Measurements from ENCODE around the gene CCDC74B. TPM values are rescaled to one million over a fixed set of nuclear protein-coding genes. Genes with fewer than 3 reads are reported as not detected.
"Not testable (repeated sequence)": the region's sequence is repeated elsewhere in the genome, so short reads cannot be mapped to it uniquely, and the experiment has no call there.

CCDC74B gene
- total and polyA plus RNA-seq, 2 of the 8 experiments (the other 6 are each of a cell fraction or from before 2014, with no cell fraction given): 6.4 to 6.7 TPM

GRCh38 chr2:130162486-130162885 is 17.6 kb upstream of the CCDC74B start:
- H2BK120ac ChIP-seq (replicated peaks; ENCODE audit: low read depth, low read length); CTCF ChIA-PET (ENCODE audit: partially characterized antibody); H3K56ac ChIP-seq (replicated peaks; ENCODE audit: insufficient read length, low read depth, low read length); H3K14ac ChIP-seq (ENCODE audit: insufficient read length); H4K5ac ChIP-seq (ENCODE audit: insufficient read length, low read depth, low read length); H3K4me1 ChIP-seq (replicated peaks in 1 of 4; ENCODE audit: control insufficient read depth in 3 of 4, insufficient read depth in 4 of 4, low read length in 3 of 4); H3K4ac ChIP-seq (replicated peaks; ENCODE audit: insufficient read length, low read depth, low read length); H3K23ac ChIP-seq (ENCODE audit: insufficient read length); H3K4me3 ChIP-seq (ENCODE audit: extremely low read depth in 1 of 4, insufficient read depth in 2 of 4, low read depth in 3 of 4, low read length in 4 of 4); H4K91ac ChIP-seq (replicated peaks; ENCODE audit: insufficient read length, low read length); H4K20me1 ChIP-seq (replicated peaks in 1 of 2; ENCODE audit: control insufficient read depth in 1 of 2, insufficient read depth in 2 of 2, low read length in 2 of 2); H2BK20ac ChIP-seq (ENCODE audit: low read length); H3K4me2 ChIP-seq (ENCODE audit: insufficient read depth in 1 of 2, low read depth in 2 of 2, low read length in 2 of 2); H2BK15ac ChIP-seq (ENCODE audit: low read length); H3K9ac ChIP-seq (replicated peaks in 1 of 4; ENCODE audit: extremely low read depth in 1 of 4, low read depth in 3 of 4, low read length in 3 of 4); H3K9me3 ChIP-seq (ENCODE audit: insufficient read depth in 2 of 2, low read depth in 1 of 2, low read length in 1 of 2); H2BK12ac ChIP-seq (ENCODE audit: low read depth, low read length); DNase-seq (ENCODE audit: low read depth in 1 of 2, low spot score in 2 of 2); H2BK5ac ChIP-seq (ENCODE audit: low read depth, low read length); H2AFZ ChIP-seq (ENCODE audit: low read length); H2AK5ac ChIP-seq (ENCODE audit: low read depth, low read length); FAIRE-seq; H3K79me2 ChIP-seq (ENCODE audit: control insufficient read depth in 1 of 2, insufficient read depth in 2 of 2, low read length in 2 of 2); H3K27me3 ChIP-seq (replicated peaks in 1 of 4; ENCODE audit: control insufficient read depth in 3 of 4, extremely low read depth in 1 of 4, insufficient read depth in 3 of 4, low read length in 3 of 4); H4K8ac ChIP-seq (ENCODE audit: extremely low read depth, insufficient read depth, low read length); H3K27ac ChIP-seq (ENCODE audit: low read depth, low read length); H3K23me2 ChIP-seq (ENCODE audit: low read depth, low read length); POLR2A ChIA-PET (ENCODE audit: partially characterized antibody); H3K79me1 ChIP-seq (ENCODE audit: low read depth, low read length); H3K18ac ChIP-seq (ENCODE audit: extremely low read depth, low read length): not testable (repeated sequence)
- peaks cover 6 to 36% (median 22%) of the 10 kb centered on the region in 4 experiments for H3K36me3 ChIP-seq (ENCODE audit: control insufficient read depth in 2 of 4, insufficient read depth in 4 of 4, low read length in 3 of 4)
- WGBS, 2 experiments (ENCODE audit: extremely low coverage in 1 of 2, insufficient coverage in 1 of 2, insufficient read length in 1 of 2, insufficient replicate concordance in 2 of 2, low coverage in 1 of 2, low lambda C conversion rate in 2 of 2, missing lambda C conversion rate in 1 of 2): 100% methylated on average over 6 of the region's 7 CpGs; no CpG with 5 or more reads in 1 of the 2 experiments

All from H1 (cell line).